ENCODE data around the gene PLEKHG4. TPM values are rescaled to one million over a fixed set of nuclear protein-coding genes. Genes with fewer than 3 reads are reported as not detected.

PLEKHG4 gene
- total and polyA plus RNA-seq, 9 of the 15 experiments (the other 6 are each of a cell fraction or from before 2014, with no cell fraction given): 3.7 to 36.8 (median 17.9) TPM

- TF ChIP-seq BCLAF1 (IDR thresholded peaks at IDR 0.05; ENCODE audit: borderline replicate concordance in 1 of 2, control insufficient read depth in 1 of 2, low read depth in 2 of 2, low read length in 1 of 2) (no peak), KLF13 (tag; IDR thresholded peaks at IDR 0.05; ENCODE audit: borderline replicate concordance, low read depth) (no peak), SFPQ (IDR thresholded peaks at IDR 0.05; ENCODE audit: low read depth, low read length) (no peak), ZNF140 (CRISPR knock-in tag; IDR thresholded peaks at IDR 0.05) (no peak), ATF1 (CRISPR knock-in tag; IDR thresholded peaks at IDR 0.05) (no peak), ATF1 (tag; IDR thresholded peaks at IDR 0.05) (peak; percentile 64), TFAP4 (CRISPR knock-in tag; IDR thresholded peaks at IDR 0.05; ENCODE audit: borderline replicate concordance) (no peak), BCL6 (CRISPR knock-in tag; IDR thresholded peaks at IDR 0.05) (no peak), ZNF263 (CRISPR knock-in tag; IDR thresholded peaks at IDR 0.05; ENCODE audit: borderline replicate concordance) (no peak), GTF2B (IDR thresholded peaks at IDR 0.05; ENCODE audit: extremely low read depth, insufficient read length) (no peak), PML (IDR thresholded peaks at IDR 0.05; ENCODE audit: low read length) (no peak), ATF7 (IDR thresholded peaks at IDR 0.05) (0 out of 2 replicates have a peak, but pooled peaks have one; percentile 27), SRSF3 (IDR thresholded peaks at IDR 0.05; ENCODE audit: insufficient read depth, low read length) (no peak), HDGF (IDR thresholded peaks at IDR 0.05) (no peak), MED1 (CRISPR knock-in tag; IDR thresholded peaks at IDR 0.05; ENCODE audit: borderline replicate concordance) (no peak), SP2 (IDR thresholded peaks at IDR 0.05; ENCODE audit: extremely low read depth, low read depth, low read length, poor library complexity, severe bottlenecking) (no peak), ELF1 (tag; IDR thresholded peaks at IDR 0.05) (no peak), ZFPM2 (CRISPR knock-in tag; IDR thresholded peaks at IDR 0.05) (no peak), IFI16 (CRISPR knock-in tag; IDR thresholded peaks at IDR 0.05) (no peak)
Observed at GRCh38 chr16:67311607-67312488, 32.5 kb downstream of the PLEKHG4 start (continued).
